ENCODE results near the gene RAG2.

RAG2 gene

GRCh38 chr11:36601155-36601554 is 3.1 kb upstream of the RAG2 start:
- Histone ChIP-seq H3K27me3 (replicated peaks; ENCODE audit: control insufficient read depth, insufficient read depth, low read length, poor library complexity, severe bottlenecking) (no peaks in the 10 kb centered on the region), H3K4me1 (ENCODE audit: control insufficient read depth, insufficient read depth, low read length, poor library complexity, severe bottlenecking) (no peaks in the 10 kb centered on the region), H3K9me3 (ENCODE audit: control insufficient read depth, low read length) (no peaks in the 10 kb centered on the region)

GRCh38 chr11:36600180-36600579 is 2.1 kb upstream of the RAG2 start:
- Histone ChIP-seq H3K27me3 (replicated peaks; ENCODE audit: control insufficient read depth, insufficient read depth, low read length, poor library complexity, severe bottlenecking) (no peaks in the 10 kb centered on the region), H3K4me1 (ENCODE audit: control insufficient read depth, insufficient read depth, low read length, poor library complexity, severe bottlenecking) (no peaks in the 10 kb centered on the region), H3K36me3 (ENCODE audit: control insufficient read depth, insufficient read depth, low read length) (no peaks in the 10 kb centered on the region), H3K9me3 (ENCODE audit: control insufficient read depth, low read length) (no peaks in the 10 kb centered on the region), H3K27ac (ENCODE audit: insufficient read depth, low read length, poor library complexity, severe bottlenecking) (no peak overlapping the region), H3K4me3 (ENCODE audit: insufficient read depth, low read depth, low read length, poor library complexity, severe bottlenecking) (no peak overlapping the region)
- DNase-seq = no peak

More at GRCh38 chr11:36601155-36601554, 3.1 kb upstream of the RAG2 start:
- DNase-seq = no peak
- Histone ChIP-seq H3K27ac (ENCODE audit: insufficient read depth, low read length, poor library complexity, severe bottlenecking) (no peak overlapping the region), H3K36me3 (ENCODE audit: control insufficient read depth, insufficient read depth, low read length) (no peaks in the 10 kb centered on the region), H3K4me3 (ENCODE audit: insufficient read depth, low read depth, low read length, poor library complexity, severe bottlenecking) (no peak overlapping the region)

- H3K27ac ChIP-seq (ENCODE audit: insufficient read depth, low read length, poor library complexity, severe bottlenecking) = no peak overlapping the region
- H3K4me3 ChIP-seq (ENCODE audit: insufficient read depth, low read depth, low read length, poor library complexity, severe bottlenecking) = no peak overlapping the region
- peaks cover 2% of the 10 kb centered on the region for H3K27me3 ChIP-seq (replicated peaks; ENCODE audit: control insufficient read depth, insufficient read depth, low read length, poor library complexity, severe bottlenecking)
- no peaks in the 10 kb centered on the region for H3K4me1 ChIP-seq (ENCODE audit: control insufficient read depth, insufficient read depth, low read length, poor library complexity, severe bottlenecking)
- no peaks in the 10 kb centered on the region for H3K36me3 ChIP-seq (ENCODE audit: control insufficient read depth, insufficient read depth, low read length)
- H3K9me3 ChIP-seq (ENCODE audit: control insufficient read depth, low read length) = no peaks in the 10 kb centered on the region
- DNase-seq = no peak
These were observed 1.2 kb downstream of the RAG2 start for GRCh38 chr11:36596880-36597279.

DNA sequence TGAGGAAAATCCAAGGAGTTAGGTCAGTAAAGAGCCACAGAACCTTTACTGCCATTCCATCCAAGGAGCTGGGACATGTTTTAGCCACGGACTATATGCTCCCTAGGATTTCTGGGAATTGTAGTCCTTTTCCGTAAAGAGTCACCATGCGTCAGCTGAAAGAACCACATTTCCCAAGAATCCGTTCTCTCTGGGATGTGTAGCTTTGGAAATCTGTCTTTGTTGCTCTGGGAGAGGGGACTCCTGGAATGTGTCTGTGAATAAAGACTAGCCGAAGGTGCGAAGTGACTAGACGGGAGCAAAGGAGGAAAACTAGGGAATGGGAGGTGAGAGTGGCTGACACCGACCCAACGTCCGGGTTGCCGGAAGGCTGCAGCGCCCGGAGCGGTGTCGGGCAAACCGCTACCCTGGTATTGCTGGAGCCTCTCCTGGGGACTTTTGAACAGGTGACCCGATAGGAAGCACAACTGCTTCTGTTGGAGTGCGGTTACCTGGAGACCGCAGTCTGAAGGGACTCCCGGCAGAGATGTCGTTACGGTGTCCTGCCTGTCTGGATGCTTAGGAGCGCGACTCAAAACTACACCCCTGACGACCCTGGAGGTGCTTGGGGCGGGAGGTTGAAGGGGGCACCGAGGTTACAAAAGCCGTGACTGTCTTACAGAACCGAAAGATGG is 3.6 kb downstream of the RAG2 start, which contains the start of gene IFTAP:
TSS of gene IFTAP (plus strand) at position 187 of the 674 bp plus-strand sequence. CDS start 15,602 bp downstream, outside the sequence.
- H3K27ac ChIP-seq (ENCODE audit: insufficient read depth, low read length, poor library complexity, severe bottlenecking) = no peak within 1 kb of the TSS
- peak in 1 of 3 donors; percentile 2 for DNase-seq
- H3K9me3 ChIP-seq (ENCODE audit: control insufficient read depth, low read length) = no peaks in the 10 kb centered on the region
- peak within 1 kb of the TSS; percentile 57 for H3K4me3 ChIP-seq (ENCODE audit: insufficient read depth, low read depth, low read length, poor library complexity, severe bottlenecking)
- peaks cover 2% of the 10 kb centered on the region for H3K27me3 ChIP-seq (replicated peaks; ENCODE audit: control insufficient read depth, insufficient read depth, low read length, poor library complexity, severe bottlenecking)
- no peaks in the 10 kb centered on the region for H3K4me1 ChIP-seq (ENCODE audit: control insufficient read depth, insufficient read depth, low read length, poor library complexity, severe bottlenecking)
- no peaks in the 10 kb centered on the region for H3K36me3 ChIP-seq (ENCODE audit: control insufficient read depth, insufficient read depth, low read length)

DNA sequence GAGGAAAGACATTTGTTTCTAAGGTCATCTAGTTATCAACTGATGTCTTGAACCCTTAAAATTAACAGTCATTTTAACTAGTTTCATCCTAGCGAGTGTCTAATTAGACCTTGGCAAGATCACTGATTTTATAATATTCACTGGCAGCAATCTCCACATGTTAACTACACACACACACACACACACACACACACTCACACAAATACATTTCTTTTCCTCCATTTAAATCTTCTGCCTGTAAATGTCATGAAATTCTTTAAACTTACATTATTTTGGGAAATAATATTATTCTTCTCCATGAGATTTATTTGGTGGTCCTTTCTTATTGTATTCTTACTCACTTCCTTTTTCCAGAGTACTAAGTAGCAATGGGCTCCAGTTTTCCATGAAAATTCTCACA is 6.6 kb downstream of the RAG2 start:
- DNase-seq = no peak
- H3K27ac ChIP-seq (ENCODE audit: insufficient read depth, low read length, poor library complexity, severe bottlenecking) = no peak overlapping the region
- peaks cover 2% of the 10 kb centered on the region for H3K27me3 ChIP-seq (replicated peaks; ENCODE audit: control insufficient read depth, insufficient read depth, low read length, poor library complexity, severe bottlenecking)
- H3K4me1 ChIP-seq (ENCODE audit: control insufficient read depth, insufficient read depth, low read length, poor library complexity, severe bottlenecking) = no peaks in the 10 kb centered on the region
- H3K36me3 ChIP-seq (ENCODE audit: control insufficient read depth, insufficient read depth, low read length) = no peaks in the 10 kb centered on the region
- H3K9me3 ChIP-seq (ENCODE audit: control insufficient read depth, low read length) = no peaks in the 10 kb centered on the region
- H3K4me3 ChIP-seq (ENCODE audit: insufficient read depth, low read depth, low read length, poor library complexity, severe bottlenecking) = no peak overlapping the region

- no peaks in the 10 kb centered on the region for H3K9me3 ChIP-seq (ENCODE audit: control insufficient read depth, low read length)
- no peaks in the 10 kb centered on the region for H3K36me3 ChIP-seq (ENCODE audit: control insufficient read depth, insufficient read depth, low read length)
- no peak for DNase-seq
- H3K27me3 ChIP-seq (replicated peaks; ENCODE audit: control insufficient read depth, insufficient read depth, low read length, poor library complexity, severe bottlenecking) = peaks cover 2% of the 10 kb centered on the region
- H3K27ac ChIP-seq (ENCODE audit: insufficient read depth, low read length, poor library complexity, severe bottlenecking) = no peak overlapping the region
- no peak overlapping the region for H3K4me3 ChIP-seq (ENCODE audit: insufficient read depth, low read depth, low read length, poor library complexity, severe bottlenecking)
- H3K4me1 ChIP-seq (ENCODE audit: control insufficient read depth, insufficient read depth, low read length, poor library complexity, severe bottlenecking) = no peaks in the 10 kb centered on the region
These were observed 7.5 kb downstream of the RAG2 start for GRCh38 chr11:36590513-36590912.

- H3K36me3 ChIP-seq (ENCODE audit: control insufficient read depth, insufficient read depth, low read length) = no peaks in the 10 kb centered on the region
- H3K27ac ChIP-seq (ENCODE audit: insufficient read depth, low read length, poor library complexity, severe bottlenecking) = no peak overlapping the region
- DNase-seq = no peak
- H3K4me1 ChIP-seq (ENCODE audit: control insufficient read depth, insufficient read depth, low read length, poor library complexity, severe bottlenecking) = no peaks in the 10 kb centered on the region
- H3K9me3 ChIP-seq (ENCODE audit: control insufficient read depth, low read length) = no peaks in the 10 kb centered on the region
- H3K27me3 ChIP-seq (replicated peaks; ENCODE audit: control insufficient read depth, insufficient read depth, low read length, poor library complexity, severe bottlenecking) = no peaks in the 10 kb centered on the region
- no peak overlapping the region for H3K4me3 ChIP-seq (ENCODE audit: insufficient read depth, low read depth, low read length, poor library complexity, severe bottlenecking)
These were observed 9.9 kb downstream of the RAG2 start for GRCh38 chr11:36588099-36588498.

DNA sequence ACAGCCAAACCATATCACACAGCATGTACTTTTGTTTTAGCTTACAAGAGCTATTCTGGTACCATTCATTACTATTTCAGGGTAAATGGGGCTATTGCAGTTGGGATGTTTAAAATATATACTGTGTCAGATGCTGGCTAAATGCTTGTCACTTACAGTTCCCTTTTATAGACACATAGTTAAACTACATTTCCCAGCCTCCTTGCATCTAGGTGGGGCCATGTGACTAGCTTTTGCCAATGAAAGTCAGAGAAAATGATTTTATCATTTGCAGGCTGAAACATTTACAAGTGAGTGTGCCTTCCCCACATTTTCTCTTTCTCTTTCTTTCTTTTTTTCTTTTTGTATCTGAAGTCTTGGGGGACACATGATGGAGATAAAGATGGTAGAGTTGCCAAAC is 11.5 kb downstream of the RAG2 start:
- Histone ChIP-seq H3K27me3 (replicated peaks; ENCODE audit: control insufficient read depth, insufficient read depth, low read length, poor library complexity, severe bottlenecking) (no peaks in the 10 kb centered on the region), H3K9me3 (ENCODE audit: control insufficient read depth, low read length) (no peaks in the 10 kb centered on the region), H3K4me1 (ENCODE audit: control insufficient read depth, insufficient read depth, low read length, poor library complexity, severe bottlenecking) (no peaks in the 10 kb centered on the region), H3K27ac (ENCODE audit: insufficient read depth, low read length, poor library complexity, severe bottlenecking) (no peak overlapping the region), H3K4me3 (ENCODE audit: insufficient read depth, low read depth, low read length, poor library complexity, severe bottlenecking) (no peak overlapping the region), H3K36me3 (ENCODE audit: control insufficient read depth, insufficient read depth, low read length) (no peaks in the 10 kb centered on the region)
- no peak for DNase-seq

- H3K4me3 ChIP-seq (ENCODE audit: insufficient read depth, low read depth, low read length, poor library complexity, severe bottlenecking) = no peak overlapping the region
- H3K36me3 ChIP-seq (ENCODE audit: control insufficient read depth, insufficient read depth, low read length) = no peaks in the 10 kb centered on the region
- H3K27ac ChIP-seq (ENCODE audit: insufficient read depth, low read length, poor library complexity, severe bottlenecking) = no peak overlapping the region
- H3K27me3 ChIP-seq (replicated peaks; ENCODE audit: control insufficient read depth, insufficient read depth, low read length, poor library complexity, severe bottlenecking) = no peaks in the 10 kb centered on the region
- H3K9me3 ChIP-seq (ENCODE audit: control insufficient read depth, low read length) = no peaks in the 10 kb centered on the region
- H3K4me1 ChIP-seq (ENCODE audit: control insufficient read depth, insufficient read depth, low read length, poor library complexity, severe bottlenecking) = no peaks in the 10 kb centered on the region
- no peak for DNase-seq
These were observed 14.4 kb downstream of the RAG2 start for GRCh38 chr11:36583667-36584066.

- Histone ChIP-seq H3K36me3 (ENCODE audit: control insufficient read depth, insufficient read depth, low read length) (no peaks in the 10 kb centered on the region), H3K4me3 (ENCODE audit: insufficient read depth, low read depth, low read length, poor library complexity, severe bottlenecking) (no peak overlapping the region), H3K4me1 (ENCODE audit: control insufficient read depth, insufficient read depth, low read length, poor library complexity, severe bottlenecking) (no peaks in the 10 kb centered on the region), H3K9me3 (ENCODE audit: control insufficient read depth, low read length) (no peaks in the 10 kb centered on the region), H3K27ac (ENCODE audit: insufficient read depth, low read length, poor library complexity, severe bottlenecking) (no peak overlapping the region), H3K27me3 (replicated peaks; ENCODE audit: control insufficient read depth, insufficient read depth, low read length, poor library complexity, severe bottlenecking) (no peaks in the 10 kb centered on the region)
- no peak for DNase-seq
These were observed 16.5 kb downstream of the RAG2 start for GRCh38 chr11:36581536-36581935.
